ENCODE data around the gene FMN1.

- TF ChIP-seq POLR2AphosphoS5 (IDR thresholded peaks at IDR 0.05) (peak; percentile 86), POLR2A (IDR thresholded peaks at IDR 0.05) (no peak)
These were observed 315.4 kb downstream of the FMN1 start for GRCh38 chr15:32878869-32879805.
